MM.1S (cell line): ENCODE results near the gene MYH7.

Source experiments
- CTCF ChIP-seq: fragments of 300-600 bp; sonication (generic); IDR thresholded peaks from 2 replicates; pipeline ENCODE4 v1.5.1; 2016; ENCODE audit warnings: antibody characterized with exemption, low read length, mixed read lengths
- EZH2 ChIP-seq: fragments of 300-600 bp; sonication (generic); optimal IDR thresholded peaks from 2 replicates; pipeline ENCODE3; 2017; ENCODE audit warnings: low read depth, mild to moderate bottlenecking, antibody characterized with exemption, low read length, mixed read lengths

GRCh38 chr14:23364164-23365035 lies 71.1 kb downstream of the MYH7 start:
- TF ChIP-seq CTCF = no peak
- TF ChIP-seq EZH2 = no peak
